ENCODE data around the gene MRPL20.
"Not testable (repeated sequence)": the region's sequence is repeated elsewhere in the genome, so short reads cannot be mapped to it uniquely, and the experiment has no call there.

The MRPL20 gene

DNA sequence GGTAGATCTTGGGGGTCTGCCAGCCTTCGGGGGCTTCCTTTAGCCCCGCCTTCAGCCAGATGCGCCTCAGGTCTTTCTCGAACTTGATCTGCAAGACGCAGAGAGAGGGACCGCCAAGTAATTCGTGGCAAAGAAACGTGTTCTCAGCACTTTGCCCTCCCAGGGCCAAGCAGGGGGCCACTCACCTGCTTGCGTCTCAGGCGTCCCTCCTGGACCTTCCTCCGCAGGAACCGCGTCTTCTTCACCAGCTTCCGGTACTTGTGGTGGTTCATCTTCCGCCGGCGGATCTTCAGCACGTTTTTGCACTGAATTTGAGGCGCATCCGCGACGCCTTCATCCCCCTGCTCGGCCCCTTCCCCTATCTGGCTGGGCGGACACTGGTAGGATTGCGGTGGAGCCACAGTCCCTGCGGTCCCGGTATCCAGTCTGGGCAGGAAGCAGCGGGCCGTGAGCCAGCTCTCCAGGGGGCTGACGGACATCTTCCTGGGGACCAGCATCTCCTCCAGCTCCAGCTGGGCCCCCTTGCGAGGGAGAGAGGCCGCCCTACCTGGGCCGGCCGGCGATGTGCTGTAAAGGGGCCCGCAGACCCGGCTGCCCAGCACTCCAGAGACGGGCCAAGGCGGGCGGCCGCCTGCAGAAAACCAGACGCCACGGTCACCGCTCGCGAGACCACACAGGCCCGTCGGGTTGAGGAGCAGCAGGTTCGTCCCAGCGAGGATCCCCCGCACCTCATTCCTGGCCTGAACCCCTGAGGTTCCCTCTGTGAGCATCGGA lies 33.1 kb downstream of the MRPL20 start:
- H3K4me3 ChIP-seq (ENCODE audit: low read length): peak overlapping the region; percentile 96
- H2AFZ ChIP-seq (ENCODE audit: low read depth, low read length): no peak overlapping the region
- H3K27me3 ChIP-seq (ENCODE audit: insufficient read depth, low read length): no peaks in the 10 kb centered on the region
- peaks cover 14% of the 10 kb centered on the region for H3K36me3 ChIP-seq (ENCODE audit: insufficient read depth, low read length)
- H3K4me1 ChIP-seq (ENCODE audit: insufficient read depth, low read length): peaks cover 19% of the 10 kb centered on the region
- H3K9me3 ChIP-seq (ENCODE audit: low read length): no peaks in the 10 kb centered on the region

DNA sequence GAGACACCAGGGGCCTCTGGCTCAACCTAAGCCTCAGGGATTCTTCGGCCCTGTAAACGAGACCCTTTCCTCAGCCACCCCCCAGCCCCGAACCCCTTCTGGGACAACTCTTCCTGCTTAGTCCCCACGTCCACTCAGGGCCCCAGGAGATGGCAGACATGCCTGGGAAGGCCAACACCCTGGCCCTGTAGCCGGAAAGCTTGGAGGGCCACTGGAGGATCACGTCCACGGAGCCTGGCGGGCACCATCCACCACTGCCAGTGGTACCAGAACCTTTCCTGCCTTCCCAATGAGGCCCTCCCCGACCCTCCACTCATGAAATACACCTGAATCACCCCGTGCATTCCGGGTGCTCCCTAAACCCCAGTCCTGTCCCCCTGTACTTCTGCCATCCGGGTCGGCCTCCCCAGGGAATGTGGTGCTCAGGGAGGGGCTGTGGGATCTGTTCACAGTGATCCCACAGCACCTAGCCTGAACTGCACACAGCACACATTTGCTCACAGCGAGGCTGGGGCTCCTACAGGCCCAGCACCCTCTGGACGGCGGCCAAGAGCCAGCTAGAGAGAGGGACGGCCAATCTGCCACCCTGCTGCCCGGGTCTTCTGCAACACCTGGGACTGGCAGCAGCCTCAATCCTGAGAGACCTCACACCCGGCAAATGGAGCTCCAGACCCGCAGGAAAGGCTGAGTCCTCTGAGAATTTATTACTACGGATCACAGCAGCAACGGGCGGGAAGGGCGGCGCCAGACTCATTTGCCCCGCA lies 33.9 kb downstream of the MRPL20 start:
- no peak overlapping the region for H3K4me3 ChIP-seq (ENCODE audit: low read length)

DNA sequence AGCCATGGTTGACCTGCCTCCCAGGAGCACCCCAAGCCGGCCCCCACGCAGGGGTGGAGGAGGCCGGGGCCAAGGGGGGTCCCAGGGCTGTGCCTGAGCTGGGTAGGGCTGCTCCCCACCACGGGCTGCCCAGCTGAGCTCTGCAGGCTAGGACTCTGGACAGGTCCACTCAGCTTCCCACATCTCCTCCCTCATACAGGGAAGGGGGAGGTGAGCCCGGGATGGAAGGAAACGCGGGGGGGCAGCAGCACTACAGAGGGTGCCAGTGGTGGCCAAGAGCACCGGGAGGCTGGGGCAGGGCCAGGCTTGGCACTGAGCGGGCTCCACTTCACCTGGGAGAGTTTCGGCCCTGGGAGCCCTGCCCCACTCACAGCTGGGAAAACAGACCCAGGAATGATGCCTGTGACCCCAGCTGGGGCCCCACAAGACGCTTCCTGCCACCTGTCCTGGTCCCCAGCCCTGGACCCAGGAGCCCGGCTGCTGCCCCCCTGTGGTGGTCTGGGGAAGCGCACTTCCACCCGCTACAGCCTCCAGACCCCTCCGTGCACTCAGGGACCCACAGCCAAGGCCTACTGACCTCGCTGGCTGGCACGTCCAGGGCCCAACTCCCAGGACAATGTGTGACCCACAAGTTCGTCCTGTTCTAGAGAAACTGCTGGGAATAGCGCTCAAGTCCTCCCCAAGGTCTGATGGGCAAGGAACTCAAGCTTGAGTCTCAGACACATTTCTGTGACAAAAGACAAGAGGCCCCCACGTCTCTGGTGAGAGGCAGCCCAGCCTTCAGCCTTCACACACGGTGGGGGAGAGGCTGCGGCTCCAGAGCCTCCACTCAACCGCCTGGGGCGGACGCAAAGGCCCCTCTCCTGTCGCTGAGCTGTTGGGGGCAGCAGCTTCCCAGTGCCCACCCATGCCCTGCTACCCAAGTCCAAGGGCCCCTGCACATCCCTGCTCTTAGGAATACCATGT lies 35.1 kb downstream of the MRPL20 start:
- peaks cover 19% of the 10 kb centered on the region for H3K4me1 ChIP-seq (ENCODE audit: insufficient read depth, low read length)
- H3K27me3 ChIP-seq (ENCODE audit: insufficient read depth, low read length): no peaks in the 10 kb centered on the region
- H3K4me3 ChIP-seq (ENCODE audit: low read length): no peak overlapping the region
- H3K9me3 ChIP-seq (ENCODE audit: low read length): peaks cover 1% of the 10 kb centered on the region
- no peak overlapping the region for H2AFZ ChIP-seq (ENCODE audit: low read depth, low read length)
- peaks cover 14% of the 10 kb centered on the region for H3K36me3 ChIP-seq (ENCODE audit: insufficient read depth, low read length)

More for the DNA sequence above, 33.9 kb downstream of the MRPL20 start:
- Histone ChIP-seq H3K4me1 (ENCODE audit: insufficient read depth, low read length) (peaks cover 19% of the 10 kb centered on the region), H2AFZ (ENCODE audit: low read depth, low read length) (no peak overlapping the region), H3K9me3 (ENCODE audit: low read length) (no peaks in the 10 kb centered on the region), H3K36me3 (ENCODE audit: insufficient read depth, low read length) (peaks cover 14% of the 10 kb centered on the region), H3K27me3 (ENCODE audit: insufficient read depth, low read length) (no peaks in the 10 kb centered on the region)

DNA sequence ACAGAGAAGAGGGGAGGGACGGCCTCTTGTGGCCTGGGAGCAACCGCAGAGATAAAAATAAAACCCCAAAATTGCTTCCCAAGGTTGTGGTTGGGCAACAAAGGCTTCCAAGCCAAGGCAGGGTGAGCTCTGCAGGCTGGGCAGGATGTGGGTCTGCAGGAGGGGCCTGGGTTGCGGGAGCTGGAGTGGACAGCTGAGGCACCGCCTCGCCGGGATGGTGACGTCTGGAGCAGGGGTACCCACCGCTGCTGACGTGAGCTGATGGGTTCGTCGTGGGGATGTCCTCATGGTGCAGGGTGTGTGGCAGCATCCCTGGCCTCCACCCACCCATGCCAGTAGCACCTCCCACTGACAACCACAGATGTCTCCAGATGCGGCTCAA lies 35.7 kb downstream of the MRPL20 start:
- no peak overlapping the region for H3K4me3 ChIP-seq (ENCODE audit: low read length)
- H3K27me3 ChIP-seq (ENCODE audit: insufficient read depth, low read length): no peaks in the 10 kb centered on the region
- H3K4me1 ChIP-seq (ENCODE audit: insufficient read depth, low read length): peaks cover 19% of the 10 kb centered on the region

DNA sequence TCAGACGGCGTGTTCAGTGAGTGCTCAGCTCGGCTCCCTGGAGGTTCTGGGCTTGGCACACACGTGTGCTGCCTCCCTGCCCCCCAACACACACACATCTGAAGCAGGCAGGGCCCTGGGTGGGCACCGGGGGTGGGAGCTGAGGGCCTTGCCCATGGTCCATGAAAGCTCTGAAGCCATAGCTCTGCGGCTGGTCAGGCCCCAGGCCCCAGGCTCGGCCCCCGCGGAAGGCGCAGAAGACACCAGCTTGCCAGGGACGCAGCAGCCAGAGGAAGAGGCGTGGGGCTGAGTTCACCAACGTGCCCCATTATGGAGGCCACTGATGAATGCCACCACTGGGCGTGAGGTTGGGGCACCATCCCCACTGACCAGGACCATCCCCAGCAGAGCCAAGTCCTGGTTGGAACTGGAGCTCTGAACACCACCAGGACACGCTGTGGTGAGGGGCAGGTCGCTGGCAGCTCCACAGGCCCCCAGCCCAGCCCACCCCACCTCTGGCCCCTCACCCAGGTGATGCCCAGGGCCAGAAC lies 36.3 kb downstream of the MRPL20 start:
- H3K9me3 ChIP-seq (ENCODE audit: low read length): peaks cover 8% of the 10 kb centered on the region
- H3K36me3 ChIP-seq (ENCODE audit: insufficient read depth, low read length): peaks cover 14% of the 10 kb centered on the region
- H3K4me3 ChIP-seq (ENCODE audit: low read length): no peak overlapping the region
- no peaks in the 10 kb centered on the region for H3K27me3 ChIP-seq (ENCODE audit: insufficient read depth, low read length)
- peaks cover 16% of the 10 kb centered on the region for H3K4me1 ChIP-seq (ENCODE audit: insufficient read depth, low read length)
- H2AFZ ChIP-seq (ENCODE audit: low read depth, low read length): no peak overlapping the region

More for the DNA sequence above, 35.7 kb downstream of the MRPL20 start:
- Histone ChIP-seq H3K9me3 (ENCODE audit: low read length) (peaks cover 8% of the 10 kb centered on the region), H2AFZ (ENCODE audit: low read depth, low read length) (no peak overlapping the region), H3K36me3 (ENCODE audit: insufficient read depth, low read length) (peaks cover 14% of the 10 kb centered on the region)

DNA sequence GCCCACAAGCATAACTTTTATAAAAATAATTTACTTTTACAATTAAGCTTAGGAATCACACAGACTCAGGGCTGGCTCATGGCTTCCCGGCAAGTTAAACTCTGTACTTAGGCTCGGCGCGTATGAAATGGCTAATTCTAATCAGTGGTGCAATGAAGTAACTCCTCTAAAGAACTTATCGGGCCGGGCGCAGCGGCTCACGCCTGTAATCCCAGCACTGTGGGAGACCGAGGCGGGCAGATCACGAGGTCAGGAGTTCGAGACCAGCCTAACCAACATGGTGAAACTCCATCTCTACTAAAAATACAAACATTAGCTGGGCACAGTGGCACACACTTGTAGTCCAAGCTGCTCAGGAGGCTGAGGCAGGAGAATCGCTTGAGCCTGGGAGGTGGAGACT lies 37.0 kb downstream of the MRPL20 start:
- not testable (repeated sequence) for H3K9me3 ChIP-seq (ENCODE audit: low read length); H2AFZ ChIP-seq (ENCODE audit: low read depth, low read length); H3K27me3 ChIP-seq (ENCODE audit: insufficient read depth, low read length); H3K4me3 ChIP-seq (ENCODE audit: low read length)
- peaks cover 16% of the 10 kb centered on the region for H3K4me1 ChIP-seq (ENCODE audit: insufficient read depth, low read length)
- peaks cover 14% of the 10 kb centered on the region for H3K36me3 ChIP-seq (ENCODE audit: insufficient read depth, low read length)

DNA sequence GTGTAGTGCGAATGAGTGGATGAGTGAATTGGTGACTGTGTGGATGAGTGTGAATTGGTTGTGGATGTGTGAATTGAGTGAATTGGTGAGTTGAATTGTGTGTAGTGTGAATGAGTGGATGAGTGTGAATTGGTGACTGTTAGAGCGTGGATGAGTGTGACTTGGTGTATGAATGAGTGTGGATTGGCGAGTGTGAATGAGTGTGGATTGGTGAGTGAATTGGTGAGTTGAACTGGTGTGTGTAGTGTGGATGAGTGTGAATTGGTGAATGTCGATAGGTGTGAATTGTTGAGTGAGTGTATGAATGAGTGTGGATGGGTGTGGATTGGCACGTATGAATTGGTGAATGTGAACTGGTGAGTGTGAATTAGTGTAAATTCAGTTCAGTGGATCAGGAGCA lies 39.8 kb downstream of the MRPL20 start:
- H3K9me3 ChIP-seq (ENCODE audit: low read length): peaks cover 8% of the 10 kb centered on the region
- peaks cover 6% of the 10 kb centered on the region for H3K36me3 ChIP-seq (ENCODE audit: insufficient read depth, low read length)
- no peak overlapping the region for H3K4me3 ChIP-seq (ENCODE audit: low read length)
- H2AFZ ChIP-seq (ENCODE audit: low read depth, low read length): no peak overlapping the region
- H3K4me1 ChIP-seq (ENCODE audit: insufficient read depth, low read length): peaks cover 2% of the 10 kb centered on the region
- H3K27me3 ChIP-seq (ENCODE audit: insufficient read depth, low read length): no peaks in the 10 kb centered on the region

DNA sequence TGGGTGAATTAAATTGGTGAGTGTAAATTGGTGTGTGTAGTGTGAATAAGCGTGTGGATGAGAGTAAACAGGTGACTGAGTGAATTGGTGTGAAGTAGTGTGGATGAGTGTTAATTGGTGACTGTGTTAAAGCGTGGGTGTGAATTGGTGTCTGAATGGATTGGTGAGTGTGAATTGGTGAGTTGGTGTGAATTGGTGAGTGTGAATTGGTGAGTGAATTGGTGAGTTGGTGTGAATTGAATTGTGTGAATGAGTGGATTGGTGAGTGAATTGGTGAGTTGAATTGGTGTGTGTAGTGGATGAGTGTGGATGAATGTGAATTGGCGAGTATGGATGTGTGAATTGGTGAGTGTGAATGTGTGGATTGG lies 40.4 kb downstream of the MRPL20 start:
- Histone ChIP-seq H3K9me3 (ENCODE audit: low read length) (peaks cover 8% of the 10 kb centered on the region), H3K4me1 (ENCODE audit: insufficient read depth, low read length) (no peaks in the 10 kb centered on the region), H3K4me3 (ENCODE audit: low read length) (no peak overlapping the region), H2AFZ (ENCODE audit: low read depth, low read length) (no peak overlapping the region), H3K36me3 (ENCODE audit: insufficient read depth, low read length) (peaks cover 4% of the 10 kb centered on the region), H3K27me3 (ENCODE audit: insufficient read depth, low read length) (no peaks in the 10 kb centered on the region)

DNA sequence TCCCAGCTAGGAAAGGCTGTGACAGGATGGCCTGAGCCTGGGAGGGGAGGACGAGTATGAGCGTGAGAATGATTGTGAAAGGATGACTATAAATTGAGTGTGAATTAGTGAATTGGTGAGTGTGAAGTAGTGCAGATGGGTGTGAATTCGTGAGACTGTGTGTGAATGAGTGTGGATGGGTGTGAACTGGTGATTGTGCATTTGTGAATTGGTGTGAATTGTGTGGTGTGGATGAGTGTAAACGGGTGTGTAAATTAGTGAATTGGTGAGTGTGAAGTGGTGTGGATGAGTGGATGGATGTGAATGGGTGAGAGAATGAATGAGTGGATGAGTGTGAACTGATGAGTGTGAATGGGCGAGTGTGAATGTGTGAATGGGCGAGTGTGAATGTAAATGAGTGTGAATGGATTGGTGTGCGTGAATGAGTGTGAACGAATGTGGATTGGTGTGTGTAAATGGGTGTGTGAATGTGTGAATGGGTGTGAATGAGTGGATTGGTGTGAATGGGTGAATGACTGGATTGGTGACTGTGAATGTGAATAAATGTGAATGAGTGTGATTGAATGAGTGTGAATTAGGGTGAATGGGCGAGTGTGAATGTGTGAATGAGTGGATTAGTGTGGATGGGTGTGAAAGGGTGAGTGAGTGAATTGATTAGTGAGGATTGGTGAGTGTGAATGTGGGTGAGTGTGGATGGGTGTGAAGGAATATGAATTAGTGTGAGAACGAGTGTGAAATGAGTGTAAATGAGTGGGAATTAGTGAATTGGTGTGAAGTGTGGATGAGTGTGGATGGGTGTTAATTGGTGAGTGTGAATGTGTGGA lies 41.0 kb downstream of the MRPL20 start:
- no peak overlapping the region for H2AFZ ChIP-seq (ENCODE audit: low read depth, low read length)
- H3K4me1 ChIP-seq (ENCODE audit: insufficient read depth, low read length): peaks cover under 1% of the 10 kb centered on the region
- H3K4me3 ChIP-seq (ENCODE audit: low read length): no peak overlapping the region
- peaks cover 8% of the 10 kb centered on the region for H3K9me3 ChIP-seq (ENCODE audit: low read length)
- H3K36me3 ChIP-seq (ENCODE audit: insufficient read depth, low read length): no peaks in the 10 kb centered on the region
- no peaks in the 10 kb centered on the region for H3K27me3 ChIP-seq (ENCODE audit: insufficient read depth, low read length)

DNA sequence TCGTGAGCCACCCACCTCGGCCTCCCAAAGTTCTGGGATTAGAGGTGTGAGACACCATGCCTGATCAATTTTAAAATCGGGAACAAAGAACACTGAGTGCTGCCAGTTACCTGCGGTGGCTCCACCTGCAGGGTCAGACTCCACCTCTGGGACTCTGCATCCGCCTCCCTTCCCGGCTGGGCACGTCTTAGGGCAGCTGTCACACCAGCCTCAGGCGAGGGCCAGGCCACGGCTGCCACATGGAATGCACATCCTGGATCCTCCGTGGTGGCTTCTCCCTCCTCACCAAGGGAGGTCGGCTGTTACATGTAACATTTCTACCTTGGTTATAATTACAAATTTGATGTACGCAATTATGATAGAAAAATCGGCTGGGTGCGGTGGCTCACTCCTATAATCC lies 42.8 kb downstream of the MRPL20 start:
- no peaks in the 10 kb centered on the region for H3K27me3 ChIP-seq (ENCODE audit: insufficient read depth, low read length)
- H3K36me3 ChIP-seq (ENCODE audit: insufficient read depth, low read length): no peaks in the 10 kb centered on the region
- no peak overlapping the region for H2AFZ ChIP-seq (ENCODE audit: low read depth, low read length)
- H3K9me3 ChIP-seq (ENCODE audit: low read length): peaks cover 8% of the 10 kb centered on the region
- peaks cover 18% of the 10 kb centered on the region for H3K4me1 ChIP-seq (ENCODE audit: insufficient read depth, low read length)
- no peak overlapping the region for H3K4me3 ChIP-seq (ENCODE audit: low read length)

DNA sequence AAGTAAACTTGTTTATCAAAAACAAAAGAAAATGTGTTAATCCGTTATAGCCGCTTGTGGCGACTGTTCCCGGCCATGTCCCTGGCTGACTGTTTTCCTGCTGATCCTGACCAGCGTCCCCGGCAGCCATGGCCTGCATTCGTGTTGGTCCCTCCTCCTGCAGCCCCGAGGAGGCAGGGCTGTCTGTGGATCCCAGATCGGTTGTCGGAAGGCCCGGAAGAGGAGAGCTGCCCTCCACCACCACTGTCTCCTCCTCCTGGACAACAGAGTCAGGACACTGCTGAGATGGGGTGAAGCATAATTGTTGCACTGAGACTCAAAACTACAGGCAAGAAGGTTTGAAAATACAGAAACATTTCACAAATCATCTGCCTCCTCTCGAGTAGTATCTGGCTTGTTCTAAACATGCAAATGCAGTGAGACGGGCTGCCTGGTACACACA lies 45.1 kb downstream of the MRPL20 start:
- H2AFZ ChIP-seq (ENCODE audit: low read depth, low read length): no peak overlapping the region
- H3K4me3 ChIP-seq (ENCODE audit: low read length): no peak overlapping the region
- H3K9me3 ChIP-seq (ENCODE audit: low read length): peaks cover 6% of the 10 kb centered on the region
- peaks cover 37% of the 10 kb centered on the region for H3K4me1 ChIP-seq (ENCODE audit: insufficient read depth, low read length)
- no peaks in the 10 kb centered on the region for H3K36me3 ChIP-seq (ENCODE audit: insufficient read depth, low read length)
- H3K27me3 ChIP-seq (ENCODE audit: insufficient read depth, low read length): no peaks in the 10 kb centered on the region

Measured in neuron (in vitro differentiated cells).